ENCODE results near the gene BNC2. TPM values are rescaled to one million over a fixed set of nuclear protein-coding genes. Genes with fewer than 3 reads are reported as not detected.
"Not testable (repeated sequence)": the region's sequence is repeated elsewhere in the genome, so short reads cannot be mapped to it uniquely, and the experiment has no call there.

Gene BNC2, protein sequence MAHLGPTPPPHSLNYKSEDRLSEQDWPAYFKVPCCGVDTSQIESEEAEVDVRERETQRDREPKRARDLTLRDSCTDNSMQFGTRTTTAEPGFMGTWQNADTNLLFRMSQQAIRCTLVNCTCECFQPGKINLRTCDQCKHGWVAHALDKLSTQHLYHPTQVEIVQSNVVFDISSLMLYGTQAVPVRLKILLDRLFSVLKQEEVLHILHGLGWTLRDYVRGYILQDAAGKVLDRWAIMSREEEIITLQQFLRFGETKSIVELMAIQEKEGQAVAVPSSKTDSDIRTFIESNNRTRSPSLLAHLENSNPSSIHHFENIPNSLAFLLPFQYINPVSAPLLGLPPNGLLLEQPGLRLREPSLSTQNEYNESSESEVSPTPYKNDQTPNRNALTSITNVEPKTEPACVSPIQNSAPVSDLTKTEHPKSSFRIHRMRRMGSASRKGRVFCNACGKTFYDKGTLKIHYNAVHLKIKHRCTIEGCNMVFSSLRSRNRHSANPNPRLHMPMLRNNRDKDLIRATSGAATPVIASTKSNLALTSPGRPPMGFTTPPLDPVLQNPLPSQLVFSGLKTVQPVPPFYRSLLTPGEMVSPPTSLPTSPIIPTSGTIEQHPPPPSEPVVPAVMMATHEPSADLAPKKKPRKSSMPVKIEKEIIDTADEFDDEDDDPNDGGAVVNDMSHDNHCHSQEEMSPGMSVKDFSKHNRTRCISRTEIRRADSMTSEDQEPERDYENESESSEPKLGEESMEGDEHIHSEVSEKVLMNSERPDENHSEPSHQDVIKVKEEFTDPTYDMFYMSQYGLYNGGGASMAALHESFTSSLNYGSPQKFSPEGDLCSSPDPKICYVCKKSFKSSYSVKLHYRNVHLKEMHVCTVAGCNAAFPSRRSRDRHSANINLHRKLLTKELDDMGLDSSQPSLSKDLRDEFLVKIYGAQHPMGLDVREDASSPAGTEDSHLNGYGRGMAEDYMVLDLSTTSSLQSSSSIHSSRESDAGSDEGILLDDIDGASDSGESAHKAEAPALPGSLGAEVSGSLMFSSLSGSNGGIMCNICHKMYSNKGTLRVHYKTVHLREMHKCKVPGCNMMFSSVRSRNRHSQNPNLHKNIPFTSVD
- total RNA-seq (2014; rRNA removed; shearing (Covaris generic)) = 13.1 and 16.1 TPM in 2 replicates

DNA sequence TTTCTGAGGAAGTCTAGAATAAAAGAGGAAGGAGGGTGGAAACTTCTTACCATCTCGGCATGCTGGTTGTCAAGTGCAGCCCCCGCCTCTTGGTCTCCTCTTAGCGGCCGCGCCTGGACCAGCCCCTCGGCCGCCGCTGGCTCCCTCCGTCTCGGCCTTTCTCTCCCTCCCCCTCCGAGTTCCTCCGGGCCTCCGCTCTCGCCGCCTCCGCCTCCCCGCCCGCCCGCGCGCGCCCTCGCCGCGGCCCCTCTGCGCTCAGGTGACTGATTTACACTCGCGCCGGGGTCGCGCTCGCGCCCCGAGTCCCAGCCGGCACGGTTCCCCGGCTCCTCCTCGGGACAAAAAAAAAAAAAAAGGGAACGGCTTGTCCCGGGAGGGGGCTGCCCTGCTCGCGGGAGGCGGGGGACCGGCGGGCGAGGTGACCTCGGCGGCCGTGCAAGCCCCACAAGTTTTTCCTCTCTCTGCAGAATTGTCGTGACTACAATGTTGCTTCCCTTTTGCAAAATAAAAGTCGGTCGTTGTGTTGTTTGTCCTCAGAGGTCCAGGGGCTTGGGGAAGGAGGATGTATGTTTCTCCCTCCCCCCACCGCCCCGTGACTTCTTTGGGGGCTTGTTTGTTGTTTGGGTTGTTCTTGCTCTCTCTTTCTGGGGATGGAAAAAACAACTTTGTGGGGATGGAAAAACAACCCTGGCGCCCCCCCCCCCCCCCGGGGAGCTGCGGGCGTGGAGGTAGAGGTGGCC, at the start of gene BNC2:
Gene BNC2, minus strand, starts transcription at position 75 of the 740 bp plus-strand sequence. Its CDS starts 22 bp downstream, at position 53.
- no peaks in the 10 kb centered on the region for H3K9me3 ChIP-seq (replicated peaks)
- peak; percentile 73 to 79 for DNase-seq
- no peaks in the 10 kb centered on the region for H3K27me3 ChIP-seq
- peak within 1 kb of the TSS; percentile 91 for H3K4me3 ChIP-seq
- H3K36me3 ChIP-seq = no peaks in the 10 kb centered on the region
- H3K27ac ChIP-seq = peak within 1 kb of the TSS; percentile 95
- H3K4me1 ChIP-seq = peaks cover 14% of the 10 kb centered on the region

DNA sequence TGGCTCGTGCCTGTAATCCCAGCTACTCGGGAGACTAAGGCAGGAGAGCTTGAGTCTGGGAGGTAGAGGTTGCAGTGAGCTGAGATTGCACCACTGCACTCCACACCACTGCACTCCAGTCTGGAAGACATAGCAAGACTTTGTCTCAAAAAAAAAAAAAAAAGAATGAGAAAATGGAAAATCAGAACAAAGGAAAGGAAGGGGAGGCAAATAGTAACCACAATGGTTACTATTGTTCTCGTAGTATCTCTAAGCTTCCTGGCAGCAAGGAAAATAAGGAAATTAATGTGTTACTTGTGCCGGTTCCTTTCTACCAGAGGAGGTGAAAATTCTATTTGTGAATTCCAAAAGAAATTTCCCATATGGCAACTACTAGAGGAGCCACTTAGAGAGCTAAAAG, 48.5 kb upstream of the BNC2 start:
- DNase-seq = no peak
- no peaks in the 10 kb centered on the region for H3K36me3 ChIP-seq
- no peak overlapping the region for H3K27ac ChIP-seq
- no peak overlapping the region for H3K4me3 ChIP-seq
- H3K9me3 ChIP-seq (replicated peaks) = no peaks in the 10 kb centered on the region
- H3K27me3 ChIP-seq = no peaks in the 10 kb centered on the region
- H3K4me1 ChIP-seq = no peaks in the 10 kb centered on the region

DNA sequence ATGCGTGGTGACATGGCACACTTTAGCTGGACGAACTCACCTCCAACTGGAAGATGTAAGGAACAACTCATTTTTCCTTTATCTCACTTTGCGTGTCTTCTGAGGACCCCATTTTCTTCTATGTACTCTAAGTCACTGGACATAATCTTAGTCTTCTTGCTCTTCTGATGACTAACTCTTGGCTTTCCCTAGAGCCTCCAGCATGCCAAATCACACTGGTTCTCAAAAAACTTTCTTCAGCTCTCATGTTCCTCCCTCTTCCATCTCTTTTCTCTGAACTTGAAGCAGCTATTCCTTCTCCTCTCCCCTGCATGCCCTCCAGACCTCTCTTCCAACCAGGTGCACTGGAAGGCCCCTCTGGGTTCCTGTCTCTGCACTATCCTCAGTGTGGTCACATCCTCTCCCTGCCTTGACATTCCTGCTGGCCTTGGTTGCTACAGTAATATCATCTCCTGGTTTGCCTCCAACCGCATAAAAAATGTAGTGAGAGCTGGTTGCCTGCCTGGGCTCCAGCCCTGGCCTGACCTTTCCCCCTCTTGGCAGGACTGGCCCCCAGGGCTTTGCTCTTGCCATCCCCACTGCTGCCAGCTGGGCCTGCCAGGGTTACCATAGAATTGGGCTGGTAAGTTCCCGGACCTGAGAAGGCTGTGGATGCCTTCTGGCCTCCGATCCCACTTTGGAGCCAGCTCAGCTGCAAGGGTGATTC, 44.8 kb upstream of the BNC2 start:
- DNase-seq = no peak
- Histone ChIP-seq H3K27ac (no peak overlapping the region), H3K27me3 (no peaks in the 10 kb centered on the region), H3K9me3 (replicated peaks) (no peaks in the 10 kb centered on the region), H3K36me3 (no peaks in the 10 kb centered on the region), H3K4me3 (no peak overlapping the region), H3K4me1 (peaks cover 7% of the 10 kb centered on the region)

DNA sequence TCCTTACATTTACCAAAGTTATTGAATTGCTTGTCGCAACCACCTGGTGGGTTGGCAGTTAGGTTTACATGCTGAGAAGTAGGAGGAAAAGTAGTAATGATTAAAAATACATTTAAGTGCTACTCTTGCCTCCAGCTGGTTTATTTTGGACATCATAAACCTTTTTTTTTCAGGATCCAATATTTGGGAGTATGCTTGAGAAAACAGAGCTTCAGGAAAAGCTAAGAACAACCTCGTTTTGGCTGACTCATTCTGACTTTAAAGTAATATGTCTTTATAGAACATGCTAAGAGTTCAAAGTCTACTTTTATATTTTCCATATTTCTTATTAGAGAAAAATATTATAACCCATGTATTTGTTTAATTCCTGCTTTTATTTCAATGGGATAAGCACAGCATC, 41.7 kb upstream of the BNC2 start:
- H3K4me3 ChIP-seq = no peak overlapping the region

DNA sequence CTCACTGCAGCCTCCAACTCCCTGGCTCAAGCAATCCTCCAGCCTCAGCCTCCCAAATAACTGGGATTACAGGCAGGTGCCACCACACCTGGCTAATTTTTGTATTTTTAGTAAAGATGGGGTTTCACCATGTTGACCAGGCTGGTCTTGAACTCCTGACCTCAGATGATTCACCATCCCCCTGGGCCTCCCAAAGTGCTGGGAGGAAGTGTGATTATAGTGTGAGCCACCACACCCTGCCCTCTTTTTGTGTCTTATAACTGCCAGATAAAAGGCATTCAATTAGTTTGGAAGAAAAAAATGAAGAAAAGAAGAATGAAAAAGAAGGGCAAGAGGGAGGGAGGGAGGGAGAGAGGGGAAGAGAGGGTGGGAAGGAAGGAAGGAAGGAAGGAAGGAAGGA, 37.7 kb upstream of the BNC2 start:
- not testable (repeated sequence) for H3K27me3 ChIP-seq; H3K27ac ChIP-seq; H3K36me3 ChIP-seq; H3K4me3 ChIP-seq; H3K4me1 ChIP-seq; DNase-seq; H3K9me3 ChIP-seq (replicated peaks)

More for the DNA sequence above, 41.7 kb upstream of the BNC2 start:
- Histone ChIP-seq H3K9me3 (replicated peaks) (no peaks in the 10 kb centered on the region), H3K27me3 (no peaks in the 10 kb centered on the region), H3K36me3 (no peaks in the 10 kb centered on the region), H3K27ac (no peak overlapping the region), H3K4me1 (peaks cover 7% of the 10 kb centered on the region)
- DNase-seq = no peak

DNA sequence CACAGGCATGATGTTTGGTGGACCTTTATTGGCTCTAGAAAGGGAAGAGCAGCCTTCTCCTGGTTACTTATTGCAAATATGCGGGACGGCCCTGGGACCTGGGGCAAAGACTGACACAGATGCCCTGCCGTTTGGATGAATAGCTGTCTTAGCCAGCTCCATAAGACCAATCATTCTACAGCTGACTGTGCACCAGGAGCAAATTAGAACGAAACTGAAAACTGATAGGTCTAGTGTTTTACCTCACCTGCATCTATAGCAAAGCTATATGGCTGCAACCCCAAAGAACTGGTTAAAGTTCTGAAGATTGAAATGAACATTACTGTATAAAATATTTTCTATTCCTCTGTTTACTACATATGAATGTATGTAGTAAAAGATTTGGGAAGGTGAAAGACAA, 34.2 kb upstream of the BNC2 start:
- Histone ChIP-seq H3K9me3 (replicated peaks) (no peaks in the 10 kb centered on the region), H3K4me3 (no peak overlapping the region), H3K36me3 (no peaks in the 10 kb centered on the region), H3K27ac (no peak overlapping the region), H3K4me1 (no peaks in the 10 kb centered on the region), H3K27me3 (no peaks in the 10 kb centered on the region)
- no peak for DNase-seq

DNA sequence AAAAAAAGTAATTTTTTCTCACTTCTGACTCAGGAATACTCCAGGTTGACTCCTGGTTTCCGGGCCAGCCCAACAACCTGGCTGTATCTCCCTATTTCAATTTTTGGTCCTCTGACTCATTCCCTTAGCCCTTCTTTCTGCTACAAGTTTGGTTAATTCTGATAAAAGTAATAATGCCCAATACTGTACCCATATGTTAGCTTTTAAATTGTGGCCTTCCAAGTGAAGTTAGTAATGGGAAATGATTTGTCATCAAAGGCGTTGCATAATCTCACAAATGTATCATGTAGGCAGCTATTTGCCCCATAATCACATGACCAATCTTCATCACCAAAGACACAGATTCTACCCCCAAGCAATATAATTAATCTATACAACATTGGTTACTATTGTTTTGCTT, 31.1 kb upstream of the BNC2 start:
- Histone ChIP-seq H3K4me3 (no peak overlapping the region), H3K9me3 (replicated peaks) (no peaks in the 10 kb centered on the region), H3K27me3 (no peaks in the 10 kb centered on the region), H3K27ac (no peak overlapping the region), H3K4me1 (0 out of 2 replicates have a peak, but pooled peaks cover 4% of the 10 kb centered on the region), H3K36me3 (no peaks in the 10 kb centered on the region)
- DNase-seq = no peak

DNA sequence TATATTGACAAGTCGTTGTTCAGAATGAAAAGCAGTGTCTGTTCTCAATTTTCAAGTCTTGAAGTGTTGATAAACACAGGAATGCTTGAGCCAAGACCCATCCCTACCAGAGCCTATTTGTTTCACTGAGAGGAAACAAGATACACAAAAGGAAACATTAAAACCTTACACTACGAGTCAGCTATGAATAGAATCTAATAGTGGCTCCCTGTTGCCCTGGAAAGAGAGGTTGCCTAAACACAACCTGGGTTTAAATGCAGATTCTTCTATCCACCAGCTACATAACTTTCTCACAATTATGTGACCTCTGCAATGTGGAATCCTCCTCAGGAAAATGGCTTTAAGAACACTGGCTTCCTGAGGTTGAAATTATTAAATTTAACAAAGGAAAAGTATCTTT, 29.1 kb upstream of the BNC2 start:
- no peaks in the 10 kb centered on the region for H3K9me3 ChIP-seq (replicated peaks)
- H3K27me3 ChIP-seq = no peaks in the 10 kb centered on the region
- H3K4me1 ChIP-seq = 0 out of 2 replicates have a peak, but pooled peaks cover 4% of the 10 kb centered on the region
- H3K27ac ChIP-seq = no peak overlapping the region
- no peak for DNase-seq
- H3K4me3 ChIP-seq = no peak overlapping the region
- H3K36me3 ChIP-seq = no peaks in the 10 kb centered on the region

DNA sequence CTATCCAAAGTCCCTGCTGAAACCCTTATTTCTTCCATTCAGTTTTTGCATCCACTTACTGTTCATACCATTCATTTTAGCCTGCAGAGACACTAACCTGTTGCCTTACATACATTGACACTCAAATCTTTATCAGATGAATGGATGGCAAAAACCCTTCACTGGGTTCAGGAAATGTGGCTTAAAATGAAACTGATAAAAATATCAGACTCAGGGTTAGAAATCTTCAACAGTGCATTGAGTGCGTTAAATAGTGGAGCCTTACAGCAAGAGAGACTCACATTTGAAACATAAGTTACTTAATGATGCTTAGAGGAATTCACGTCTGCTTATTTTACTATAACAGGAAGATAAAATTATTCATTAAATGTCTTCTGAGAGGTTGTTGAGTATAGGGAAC, 28.0 kb upstream of the BNC2 start:
- Histone ChIP-seq H3K4me3 (no peak overlapping the region), H3K27ac (no peak overlapping the region), H3K9me3 (replicated peaks) (no peaks in the 10 kb centered on the region), H3K27me3 (no peaks in the 10 kb centered on the region), H3K36me3 (no peaks in the 10 kb centered on the region), H3K4me1 (0 out of 2 replicates have a peak, but pooled peaks cover 4% of the 10 kb centered on the region)
- no peak for DNase-seq

DNA sequence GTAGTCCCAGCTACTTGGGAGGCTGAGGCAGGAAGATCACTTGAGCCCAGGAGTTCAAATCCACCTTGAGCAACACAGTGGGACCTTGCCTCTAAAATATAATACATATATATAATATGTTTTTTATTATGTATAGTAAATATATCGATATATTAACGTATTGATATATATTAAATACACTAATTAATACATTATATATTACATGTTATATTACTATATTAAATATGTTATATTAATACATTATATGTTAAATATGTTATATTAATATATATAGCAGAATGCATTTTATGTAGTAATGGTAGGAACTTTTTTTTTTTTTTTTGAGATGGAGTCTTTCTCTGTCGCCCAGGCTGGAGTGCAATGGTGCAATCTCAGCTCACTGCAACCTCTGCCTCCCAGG, 18.1 kb upstream of the BNC2 start:
- no peaks in the 10 kb centered on the region for H3K9me3 ChIP-seq (replicated peaks)
- no peaks in the 10 kb centered on the region for H3K27me3 ChIP-seq
- no peak for DNase-seq
- no peak overlapping the region for H3K4me3 ChIP-seq
- no peaks in the 10 kb centered on the region for H3K36me3 ChIP-seq
- H3K27ac ChIP-seq = no peak overlapping the region
- peaks cover 19% of the 10 kb centered on the region for H3K4me1 ChIP-seq

DNA sequence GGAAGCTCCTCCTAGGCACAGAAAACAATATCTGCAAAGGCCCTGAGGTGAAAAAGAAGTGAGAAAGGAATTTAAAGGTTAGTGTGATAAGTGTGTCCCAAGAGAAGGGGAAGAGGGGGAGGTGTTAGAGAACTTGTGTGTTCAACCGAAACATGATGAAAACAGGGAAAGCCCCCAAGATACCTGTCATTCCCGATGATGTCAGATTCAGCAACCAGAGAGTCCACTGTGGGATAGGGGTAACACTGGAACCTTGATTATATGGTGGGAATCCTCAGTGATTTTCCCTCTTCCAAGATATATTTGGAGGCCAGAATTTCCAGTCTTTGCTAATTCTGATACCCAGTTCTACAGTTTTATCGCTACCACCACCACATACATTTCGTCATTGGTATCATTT, 15.5 kb upstream of the BNC2 start:
- no peak overlapping the region for H3K4me3 ChIP-seq
- H3K4me1 ChIP-seq = peaks cover 21% of the 10 kb centered on the region
- no peaks in the 10 kb centered on the region for H3K9me3 ChIP-seq (replicated peaks)
- no peaks in the 10 kb centered on the region for H3K36me3 ChIP-seq
- H3K27me3 ChIP-seq = no peaks in the 10 kb centered on the region
- peak overlapping the region; percentile 19 for H3K27ac ChIP-seq
- DNase-seq = no peak

DNA sequence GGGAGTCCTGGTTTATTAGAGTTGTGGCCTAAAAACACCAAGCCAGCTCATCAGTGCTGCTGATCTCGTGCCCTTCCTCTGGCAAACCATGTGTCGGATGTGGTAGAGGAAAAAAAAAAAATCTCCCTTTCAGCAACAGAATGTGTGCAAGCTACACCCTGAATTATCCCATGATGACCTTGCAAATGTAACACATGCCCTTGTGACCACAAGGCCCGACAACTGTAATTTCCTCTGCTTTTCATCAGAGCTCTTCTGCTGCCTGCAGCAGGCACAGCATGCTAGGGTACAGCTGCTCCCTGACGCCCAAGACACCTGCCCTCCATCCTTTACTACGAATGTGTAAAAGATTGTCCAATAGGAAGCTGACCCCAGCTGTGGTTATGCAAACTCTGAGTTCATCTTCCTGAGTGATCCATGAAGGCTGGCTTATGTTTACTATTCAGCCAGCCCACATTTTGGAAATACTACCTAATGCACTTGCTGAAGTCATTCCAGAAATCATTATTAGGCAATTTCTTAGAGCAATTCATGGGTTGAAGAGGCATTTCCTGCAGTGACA, 14.6 kb upstream of the BNC2 start:
- no peaks in the 10 kb centered on the region for H3K36me3 ChIP-seq
- peaks cover 21% of the 10 kb centered on the region for H3K4me1 ChIP-seq
- H3K9me3 ChIP-seq (replicated peaks) = no peaks in the 10 kb centered on the region
- H3K27ac ChIP-seq = peak overlapping the region; percentile 60
- no peaks in the 10 kb centered on the region for H3K27me3 ChIP-seq
- peak; percentile 90 to 95 for DNase-seq
- H3K4me3 ChIP-seq = no peak overlapping the region

DNA sequence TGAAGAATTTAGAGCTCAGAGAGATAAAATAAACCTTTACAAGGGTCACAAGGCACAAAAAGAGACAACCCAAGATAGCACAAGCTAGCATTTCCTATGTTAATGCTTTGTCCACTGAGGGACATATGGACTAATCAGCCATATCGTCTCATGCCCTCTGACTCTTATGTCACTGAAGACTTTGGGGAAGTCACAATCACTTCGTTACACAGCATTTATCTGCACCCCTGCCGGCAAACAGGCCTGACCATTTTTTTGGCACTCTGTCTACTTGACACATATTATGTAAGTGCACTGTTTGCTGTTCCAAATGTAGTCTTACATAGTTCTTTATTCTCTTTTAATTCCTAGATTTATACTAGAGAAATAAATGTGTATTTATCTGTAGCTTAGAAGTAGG, 13.9 kb upstream of the BNC2 start:
- H3K9me3 ChIP-seq (replicated peaks) = no peaks in the 10 kb centered on the region
- H3K36me3 ChIP-seq = no peaks in the 10 kb centered on the region
- peaks cover 21% of the 10 kb centered on the region for H3K4me1 ChIP-seq
- H3K27me3 ChIP-seq = no peaks in the 10 kb centered on the region
- peak overlapping the region; percentile 60 for H3K27ac ChIP-seq
- peak in 1 of 2 experiments; percentile 32 for DNase-seq
- no peak overlapping the region for H3K4me3 ChIP-seq
